Stomach smooth muscle (tissue), 2 donors: ENCODE measurements around the gene RSRC2.

ENCODE experiments used
- H3K27ac ChIP-seq: one replicate; pipeline ENCODE4 v1.7.0; 2013; ENCODE audit warnings: mild to moderate bottlenecking, low read length, inconsistent platforms
- H3K27me3 ChIP-seq, 2 donors: one replicate each; pipeline ENCODE4 v1.7.0; 2013; ENCODE audit warnings: low read length in 2 of 2; ENCODE audit not compliant: insufficient read depth in 2 of 2, control insufficient read depth in 1 of 2
- H3K36me3 ChIP-seq, 2 donors: one replicate each; pipeline ENCODE4 v1.7.0; 2013; ENCODE audit warnings: low read length in 2 of 2; ENCODE audit not compliant: control insufficient read depth in 2 of 2, insufficient read depth in 2 of 2
- H3K4me1 ChIP-seq: one replicate; pipeline ENCODE4 v1.7.0; 2013; ENCODE audit warnings: low read length; ENCODE audit not compliant: control insufficient read depth, insufficient read depth
- H3K4me3 ChIP-seq, 2 donors: one replicate each; pipeline ENCODE4 v1.7.0; 2013; ENCODE audit warnings: low read length in 2 of 2
- H3K9ac ChIP-seq, 2 donors: one replicate each; pipeline ENCODE4 v1.7.0; 2013; ENCODE audit warnings: low read length in 2 of 2, mild to moderate bottlenecking in 1 of 2
- H3K9me3 ChIP-seq, 2 donors: one replicate each; pipeline ENCODE4 v1.7.0; 2013; ENCODE audit warnings: low read length in 2 of 2; ENCODE audit not compliant: control insufficient read depth in 2 of 2
- donor health status: healthy.
- donor health status: Pancreatic carcinoma.

The RSRC2 gene

GRCh38 chr12:122544537-122544936 lies 17.8 kb upstream of the RSRC2 start:
- H3K27me3 ChIP-seq, result no peaks in the 10 kb centered on the region
- no peak overlapping the region for H3K27ac ChIP-seq
- no peaks in the 10 kb centered on the region for H3K4me1 ChIP-seq
- no peak overlapping the region for H3K9ac ChIP-seq
- peaks cover 0 to 4% of the 10 kb centered on the region in 2 donors for H3K36me3 ChIP-seq
- H3K4me3 ChIP-seq, result no peak overlapping the region
- no peaks in the 10 kb centered on the region for H3K9me3 ChIP-seq

DNA sequence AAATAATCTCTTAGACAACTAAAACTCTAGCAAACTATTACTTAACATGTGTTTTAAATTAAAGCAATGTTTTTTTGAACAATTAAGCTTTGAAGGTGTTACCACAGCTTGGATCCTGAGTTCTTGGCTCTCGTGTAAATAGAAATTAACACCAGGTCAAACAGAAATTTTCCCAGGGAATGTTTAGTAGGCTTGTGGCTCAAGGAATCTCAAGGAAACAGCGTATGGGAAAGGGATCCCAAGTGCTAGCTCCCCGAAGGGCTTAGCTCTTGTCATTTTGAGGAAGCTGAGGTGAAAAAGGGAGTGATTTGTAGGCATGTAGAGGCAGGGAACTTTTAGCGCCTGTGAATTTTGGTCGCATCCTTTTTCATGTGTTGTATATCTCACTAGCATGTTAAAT lies 11.8 kb upstream of the RSRC2 start:
- no peak overlapping the region for H3K27ac ChIP-seq
- H3K36me3 ChIP-seq, result peaks cover 0 to 2% of the 10 kb centered on the region in 2 donors

GRCh38 chr12:122537021-122537420 lies 10.3 kb upstream of the RSRC2 start:
- H3K27me3 ChIP-seq, result no peaks in the 10 kb centered on the region
- no peaks in the 10 kb centered on the region for H3K4me1 ChIP-seq
- H3K9me3 ChIP-seq, result no peaks in the 10 kb centered on the region
- H3K27ac ChIP-seq, result no peak overlapping the region
- H3K36me3 ChIP-seq, result peaks cover 0 to 2% of the 10 kb centered on the region in 2 donors
- H3K4me3 ChIP-seq, result no peak overlapping the region
- H3K9ac ChIP-seq, result no peak overlapping the region

More for the DNA sequence above, 11.8 kb upstream of the RSRC2 start:
- Histone ChIP-seq H3K4me3 (no peak overlapping the region), H3K4me1 (no peaks in the 10 kb centered on the region), H3K9ac (no peak overlapping the region), H3K27me3 (no peaks in the 10 kb centered on the region), H3K9me3 (no peaks in the 10 kb centered on the region)

- Histone ChIP-seq H3K4me1 (no peaks in the 10 kb centered on the region), H3K4me3 (no peak overlapping the region), H3K27me3 (no peaks in the 10 kb centered on the region), H3K9me3 (no peaks in the 10 kb centered on the region), H3K27ac (no peak overlapping the region), H3K36me3 (peaks cover 0 to 2% of the 10 kb centered on the region in 2 donors), H3K9ac (no peak overlapping the region)
These were observed 7.1 kb upstream of the RSRC2 start for GRCh38 chr12:122533856-122534255.

GRCh38 chr12:122528992-122529391 lies 2.3 kb upstream of the RSRC2 start:
- Histone ChIP-seq H3K4me1 (peaks cover 8% of the 10 kb centered on the region), H3K9me3 (no peaks in the 10 kb centered on the region), H3K27me3 (no peaks in the 10 kb centered on the region), H3K27ac (no peak overlapping the region), H3K36me3 (peaks cover 2 to 4% of the 10 kb centered on the region in 2 donors), H3K4me3 (no peak overlapping the region), H3K9ac (no peak overlapping the region)

GRCh38 chr12:122528582-122528981 lies 1.8 kb upstream of the RSRC2 start:
- H3K9ac ChIP-seq, result no peak overlapping the region
- no peak overlapping the region for H3K27ac ChIP-seq
- H3K9me3 ChIP-seq, result no peaks in the 10 kb centered on the region
- H3K27me3 ChIP-seq, result no peaks in the 10 kb centered on the region
- H3K4me1 ChIP-seq, result peaks cover 10% of the 10 kb centered on the region
- no peak overlapping the region for H3K4me3 ChIP-seq
- peaks cover 2 to 4% of the 10 kb centered on the region in 2 donors for H3K36me3 ChIP-seq

DNA sequence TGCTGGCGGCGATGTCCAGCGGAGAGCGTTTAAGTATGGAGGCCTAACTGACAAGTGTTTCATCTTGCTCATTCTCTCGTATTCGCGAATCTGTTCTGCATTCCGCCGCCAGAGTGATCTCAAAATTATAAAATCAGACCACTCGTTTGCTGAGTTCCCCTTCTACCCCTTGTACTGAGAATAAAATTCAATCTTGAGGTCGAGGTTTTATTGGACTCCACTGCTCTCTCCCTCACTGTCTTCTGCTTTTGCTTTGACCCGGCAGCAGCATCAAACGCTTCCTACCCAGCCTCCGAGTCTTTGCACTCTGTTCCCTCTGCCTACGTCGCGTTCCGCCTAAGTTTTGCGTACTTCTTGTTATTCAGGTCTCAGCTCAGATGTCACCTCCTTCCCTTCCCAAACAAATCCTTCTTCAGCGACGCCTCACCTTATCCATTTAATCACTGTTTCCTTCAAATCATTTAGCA lies 775 bp upstream of the RSRC2 start:
- no peaks in the 10 kb centered on the region for H3K9me3 ChIP-seq
- H3K36me3 ChIP-seq, result peaks cover 2 to 4% of the 10 kb centered on the region in 2 donors
- peak overlapping the region; percentile 19 for H3K27ac ChIP-seq
- H3K4me3 ChIP-seq, result peak overlapping the region; percentile 70 to 88
- no peaks in the 10 kb centered on the region for H3K27me3 ChIP-seq
- H3K9ac ChIP-seq, result peak overlapping the region; percentile 50 to 69
- peaks cover 15% of the 10 kb centered on the region for H3K4me1 ChIP-seq

GRCh38 chr12:122523846-122524718 lies 2.7 kb downstream of the RSRC2 start:
- Histone ChIP-seq H3K27me3 (no peaks in the 10 kb centered on the region), H3K27ac (no peak overlapping the region), H3K4me3 (peak overlapping the region; percentile 44 to 58), H3K36me3 (peaks cover 24 to 29% of the 10 kb centered on the region in 2 donors), H3K9ac (peak overlapping the region in 1 of 2 donors; percentile 36), H3K4me1 (peaks cover 22% of the 10 kb centered on the region), H3K9me3 (no peaks in the 10 kb centered on the region)

GRCh38 chr12:122523280-122523679 lies 3.5 kb downstream of the RSRC2 start:
- Histone ChIP-seq H3K9ac (no peak overlapping the region), H3K4me3 (peak overlapping the region in 1 of 2 donors; percentile 44), H3K4me1 (peaks cover 22% of the 10 kb centered on the region), H3K9me3 (no peaks in the 10 kb centered on the region), H3K27ac (no peak overlapping the region), H3K27me3 (no peaks in the 10 kb centered on the region), H3K36me3 (peaks cover 30 to 36% of the 10 kb centered on the region in 2 donors)

GRCh38 chr12:122520676-122521075 lies 6.1 kb downstream of the RSRC2 start:
- peaks cover 47 to 60% of the 10 kb centered on the region in 2 donors for H3K36me3 ChIP-seq
- no peak overlapping the region for H3K27ac ChIP-seq
- no peaks in the 10 kb centered on the region for H3K9me3 ChIP-seq

GRCh38 chr12:122519418-122519817 lies 7.3 kb downstream of the RSRC2 start:
- Histone ChIP-seq H3K4me3 (no peak overlapping the region), H3K9me3 (no peaks in the 10 kb centered on the region), H3K27ac (no peak overlapping the region), H3K4me1 (peaks cover 14% of the 10 kb centered on the region), H3K27me3 (no peaks in the 10 kb centered on the region), H3K9ac (no peak overlapping the region), H3K36me3 (peaks cover 52 to 68% of the 10 kb centered on the region in 2 donors)

More at GRCh38 chr12:122520676-122521075, 6.1 kb downstream of the RSRC2 start:
- Histone ChIP-seq H3K4me3 (no peak overlapping the region), H3K9ac (no peak overlapping the region), H3K4me1 (peaks cover 14% of the 10 kb centered on the region), H3K27me3 (no peaks in the 10 kb centered on the region)
